Heart left ventricle (tissue), 16 donors: ENCODE results near the gene RASGEF1C. TPM values are rescaled to one million over a fixed set of nuclear protein-coding genes. Genes with fewer than 3 reads are reported as not detected.

Experiments used
- ATAC-seq, 4 donors: fragments of 200-7000 bp; cut with Tn5 transposase; one replicate each; pipeline ENCODE4 v1.9.1; 2020 to 2022; ENCODE audit warnings: moderate library complexity in 4 of 4, mild to moderate bottlenecking in 3 of 4, moderate number of reproducible peaks in 1 of 4
- DNase-seq, 5 donors: peaks; one replicate each; pipeline ENCODE4 v3.0.0-alpha.2; 2020
- H3K27ac ChIP-seq, 12 donors: fragments of 200-600 bp; sonication (generic) in 4 of 12; one replicate each; pipeline versions ENCODE4 v1.5.0 to v1.8.0; 2016 to 2022; ENCODE audit warnings: mild to moderate bottlenecking in 2 of 12
- H3K27me3 ChIP-seq, 9 donors: fragments of 200-600 bp; sonication (generic) in 2 of 9; one replicate each; pipeline versions ENCODE4 v1.5.1 to v1.8.0; 2016 to 2022; ENCODE audit warnings: mild to moderate bottlenecking in 3 of 9
- H3K36me3 ChIP-seq, 9 donors: fragments of 200-600 bp; sonication (generic) in 2 of 9; one replicate each; pipeline versions ENCODE4 v1.5.0 to v1.8.0; 2018 to 2022; ENCODE audit warnings: mild to moderate bottlenecking in 2 of 9
- H3K4me1 ChIP-seq, 12 donors: fragments of 200-600 bp; sonication (generic) in 4 of 12; one replicate each; pipeline versions ENCODE4 v1.5.0 to v1.8.0; 2016 to 2022; ENCODE audit warnings: mild to moderate bottlenecking in 3 of 12
- H3K4me3 ChIP-seq, 12 donors: fragments of 200-600 bp; sonication (generic) in 4 of 12; one replicate each; pipeline versions ENCODE4 v1.5.0 to v1.8.0; 2017 to 2022; ENCODE audit warnings: mild to moderate bottlenecking in 9 of 12, moderate library complexity in 4 of 12
- H3K9me3 ChIP-seq, 12 donors: fragments of 200-600 bp; sonication (generic) in 4 of 12; one replicate each; pipeline versions ENCODE4 v1.5.0 to v1.8.0; 2016 to 2022; ENCODE audit warnings: mild to moderate bottlenecking in 1 of 12
- CTCF ChIP-seq, 12 donors: fragments of 200-600 bp; sonication (generic) in 4 of 12; IDR thresholded peaks; one replicate each; pipeline versions ENCODE4 v1.5.0 to v1.8.0; 2018 to 2022; ENCODE audit warnings: antibody characterized with exemption in 12 of 12, mild to moderate bottlenecking in 5 of 12
- POLR2A ChIP-seq, 2 donors: fragments of 450-650 bp; IDR thresholded peaks; one replicate each; pipeline ENCODE4 v1.6.1; 2017; ENCODE audit warnings: antibody characterized with exemption in 2 of 2, mild to moderate bottlenecking in 2 of 2, moderate library complexity in 2 of 2
- WGBS, 4 donors: extraction: QIAGEN DNeasy Blood & Tissue Kit in 2 of 4; methylation state at CpG; one replicate each; pipeline versions ENCODE4 v1.1.5 to v1.1.7; 2013 to 2018; 5-methylcytosine and 5-hydroxymethylcytosine counted together
- intact Hi-C, 10 donors: fragments of 100-400 bp; cut with DNase I; formaldehyde crosslinking; loops; one replicate each; pipeline versions ENCODE4 v1.11.1 to v1.14.2; 2022
- polyA plus RNA-seq, 2 donors: library from polyadenylated mRNA; stranded (reverse); fragments of 200-250 nt; gene quantifications; one replicate each; pipeline ENCODE4 v1.2.3, GENCODE V29; 2013
- total RNA-seq, 9 donors: library from RNA; depleted of rRNA in 2 of 9; stranded (reverse); fragments of >200 nt in 2 of 9; fragmentation: NEBNext Ultra II Directional in 3 of 9; extraction: Animal tissue kit (Norgen Biotek cat#: 25700) in 3 of 9; gene quantifications; one replicate each; pipeline versions ENCODE4 v1.1.0 to v1.2.4, GENCODE V29; 2016 to 2023
- donor health status: ischemic (EF 13 %, LVEDD 7.1; RV severe dilation, severe dysfunction).
- donor health status: healthy with polysubstance abuse.
- donor health status: DM: no; HTN: yes; CAD: no.
- donor health status: DM: no; HTN: no; CAD: no.
- donor health status: ischemic (EF 25% LVEDD 6.9; RV normal size, moderate dysfunction).
- donor health status: ischemic (EF 25% LVEDD 5.7; RV mildly dilated, moderate dysfunction).
- donor health status: healthy.
- donor health status: DM: yes; HTN: yes; CAD: no.
- donor health status: ischemic (EF 35%, LVEDD 5.7; RV mildly dilated, moderate dysfunction).
- donor health status: nonischemic (EF 11% LVEDD 7.7; RV severe dilation, severe dysfunction).
- donor health status: DM: yes; HTN: yes; CAD: no.
- donor health status: PGD.
- donor health status: ischemic (EF 29% LVEDD 5.4; RV normal size, mild dysfunction).
- donor health status: nonischemic (EF 23%, LVEDD 6.1; RV moderate dilation, normal function).

RASGEF1C gene
- total and polyA plus RNA-seq, 11 donors = 0.14 to 0.75 (median 0.19) TPM; not detected in 4

DNA sequence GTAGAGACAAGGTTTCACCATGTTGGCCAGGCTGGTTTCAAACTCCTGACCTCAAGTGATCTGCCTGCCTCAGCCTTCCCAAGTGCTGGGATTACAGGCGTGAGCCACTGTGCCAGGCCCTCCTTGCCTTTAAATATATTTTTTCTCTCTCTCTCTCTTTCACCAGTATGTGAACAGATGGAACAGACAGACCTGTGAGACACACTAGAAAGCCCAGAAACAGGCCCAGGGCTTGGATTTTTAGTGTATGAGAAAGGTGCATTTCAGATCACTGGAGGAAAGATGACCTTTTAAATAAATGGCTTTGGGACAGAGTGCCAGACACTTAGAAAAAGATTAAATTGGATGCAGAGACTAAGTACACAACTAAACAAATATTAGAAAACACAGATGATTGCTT lies 3.1 kb downstream of the RASGEF1C start:
- H3K27ac ChIP-seq = no peak overlapping the region
- H3K9me3 ChIP-seq = no peaks in the 10 kb centered on the region
- peaks cover 0 to 10% (median 2%) of the 10 kb centered on the region in 12 donors for H3K4me1 ChIP-seq
- DNase-seq (no peak), ATAC-seq (no peak)
- intact Hi-C loops = loop anchor here in 6 of 10 donors (5.0 to 10.0 kb wide), 2 partner anchors 79 to 81 kb away; no protein-coding TSS in a partner anchor
- no peak overlapping the region for H3K4me3 ChIP-seq
- no peaks in the 10 kb centered on the region for H3K36me3 ChIP-seq
- H3K27me3 ChIP-seq = peaks cover 5 to 56% (median 24%) of the 10 kb centered on the region in 9 donors
- no peak for TF ChIP-seq POLR2A (IDR thresholded peaks at IDR 0.05)
- no peak for TF ChIP-seq CTCF (IDR thresholded peaks at IDR 0.05)
- WGBS, 4 donors = 77 to 91% (median 87%) methylated on average over 1 of the region's 1 CpG

GRCh38 chr5:180204276-180204819 lies 4.7 kb downstream of the RASGEF1C start:
- H3K27ac ChIP-seq = no peak overlapping the region
- H3K9me3 ChIP-seq = no peaks in the 10 kb centered on the region
- ATAC-seq (no peak), DNase-seq (no peak)
- 84 to 86% (median 86%) methylated on average over 1 of the region's 1 CpG for WGBS, 4 donors
- no peaks in the 10 kb centered on the region for H3K36me3 ChIP-seq
- H3K4me1 ChIP-seq = peaks cover 0 to 9% (median 2%) of the 10 kb centered on the region in 12 donors
- no peak for TF ChIP-seq CTCF (IDR thresholded peaks at IDR 0.05)
- no peak for TF ChIP-seq POLR2A (IDR thresholded peaks at IDR 0.05)
- H3K27me3 ChIP-seq = peaks cover 5 to 49% (median 22%) of the 10 kb centered on the region in 9 donors
- no peak overlapping the region for H3K4me3 ChIP-seq
- intact Hi-C loops = loop anchor here in 1 of 10 donors (10.0 kb wide), 1 partner anchor 80 kb away; no protein-coding TSS in a partner anchor

GRCh38 chr5:180202939-180203573 lies 6.0 kb downstream of the RASGEF1C start:
- intact Hi-C loops = loop anchor here in 1 of 10 donors (10.0 kb wide), 1 partner anchor 78 kb away; no protein-coding TSS in a partner anchor
- DNase-seq = no peak
- Histone ChIP-seq H3K27me3 (peaks cover 1 to 50% (median 15%) of the 10 kb centered on the region in 9 donors), H3K4me3 (no peak overlapping the region), H3K36me3 (no peaks in the 10 kb centered on the region), H3K4me1 (peaks cover 0 to 2% (median 0%) of the 10 kb centered on the region in 12 donors), H3K9me3 (no peaks in the 10 kb centered on the region), H3K27ac (no peak overlapping the region)
- 67 to 74% (median 71%) methylated on average over 8 of the region's 8 CpGs for WGBS, 4 donors
- no peak for ATAC-seq
- TF ChIP-seq CTCF (IDR thresholded peaks at IDR 0.05) = no peak
- TF ChIP-seq POLR2A (IDR thresholded peaks at IDR 0.05) = no peak
